HG03342 (cell line): ENCODE data around the gene EXOC5.
"Not testable (repeated sequence)": the region's sequence is repeated elsewhere in the genome, so short reads cannot be mapped to it uniquely, and the experiment has no call there.

ENCODE experiments used
- ATAC-seq: cut with Tn5 transposase; IDR thresholded peaks from one replicate; pipeline ENCODE4 v1.9.1; 2021; ENCODE audit warnings: mild to moderate bottlenecking, moderate library complexity; ENCODE audit not compliant: unreplicated experiment

EXOC5 gene

DNA sequence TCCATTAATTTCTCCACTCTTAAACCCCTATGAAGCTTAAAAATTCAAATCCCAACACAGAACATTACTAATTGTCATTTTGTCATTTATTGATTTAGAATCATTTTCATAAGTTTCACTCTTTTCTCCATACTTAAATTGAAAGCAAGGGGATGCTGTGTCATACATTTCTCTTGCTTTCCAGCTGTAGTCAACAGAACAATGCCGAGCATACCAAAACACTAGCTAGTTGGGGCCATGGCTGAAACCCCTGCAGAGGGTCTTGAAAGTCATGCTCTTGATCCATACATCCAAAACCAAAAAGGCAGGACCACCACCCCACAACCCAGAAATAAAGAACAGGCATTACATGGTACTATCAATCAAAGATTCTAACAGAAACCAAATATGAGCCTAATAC lies 9.0 kb downstream of the EXOC5 start:
- no peak for ATAC-seq

GRCh38 chr14:57258221-57258620 lies 10.5 kb downstream of the EXOC5 start:
- ATAC-seq, result not testable (repeated sequence)

DNA sequence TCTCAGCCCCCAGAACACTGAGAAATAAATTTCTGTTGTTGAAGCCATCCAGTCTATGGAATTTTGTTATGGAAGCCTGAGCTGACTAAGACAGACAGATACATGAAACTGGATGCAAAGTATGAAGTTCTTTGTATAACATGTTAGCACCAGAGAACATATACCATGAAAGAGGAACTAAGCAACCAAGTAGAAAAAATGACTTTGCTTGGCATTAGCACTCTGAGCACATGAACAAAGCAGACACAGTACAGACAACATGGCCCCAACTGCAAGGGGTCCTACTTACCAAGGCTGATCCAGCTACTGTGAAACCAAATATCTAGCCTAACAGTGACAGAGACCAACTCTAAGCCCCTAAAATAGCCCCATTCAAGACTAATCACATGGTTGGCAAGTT lies 13.8 kb downstream of the EXOC5 start:
- peak; percentile 74 for ATAC-seq

DNA sequence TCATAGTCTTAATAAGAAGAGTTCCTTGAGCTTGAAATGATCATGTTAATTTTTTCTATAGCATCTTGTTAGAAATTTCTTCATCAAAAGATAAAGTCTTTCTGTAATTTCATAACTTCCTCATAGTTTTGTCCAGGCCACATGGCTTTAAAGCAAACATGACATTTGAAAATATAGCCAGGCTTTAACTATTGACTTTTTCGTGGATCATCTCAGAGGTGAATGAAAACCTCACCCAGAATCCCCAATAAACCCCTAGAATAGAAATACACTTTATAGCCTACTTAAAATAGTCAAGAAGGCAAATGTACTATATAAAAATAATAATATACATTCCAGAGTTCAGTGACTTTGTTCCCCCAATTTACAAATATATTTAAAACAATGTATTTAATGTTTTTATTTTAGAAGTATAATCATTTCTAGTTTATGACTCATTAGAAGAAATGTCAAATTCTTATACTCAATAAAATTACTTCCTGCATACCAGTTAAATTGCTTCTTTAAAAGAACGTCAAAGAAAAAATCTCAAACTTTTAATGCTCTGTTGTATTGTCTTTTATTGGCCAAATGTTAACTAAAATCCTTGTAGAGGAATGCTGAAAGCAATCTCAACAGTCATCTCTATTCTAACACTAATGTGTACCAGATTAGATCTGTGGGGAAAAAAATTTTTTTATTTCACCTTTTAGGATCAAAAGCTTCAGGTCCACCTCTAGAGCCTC lies 21.6 kb downstream of the EXOC5 start:
- no peak for ATAC-seq

DNA sequence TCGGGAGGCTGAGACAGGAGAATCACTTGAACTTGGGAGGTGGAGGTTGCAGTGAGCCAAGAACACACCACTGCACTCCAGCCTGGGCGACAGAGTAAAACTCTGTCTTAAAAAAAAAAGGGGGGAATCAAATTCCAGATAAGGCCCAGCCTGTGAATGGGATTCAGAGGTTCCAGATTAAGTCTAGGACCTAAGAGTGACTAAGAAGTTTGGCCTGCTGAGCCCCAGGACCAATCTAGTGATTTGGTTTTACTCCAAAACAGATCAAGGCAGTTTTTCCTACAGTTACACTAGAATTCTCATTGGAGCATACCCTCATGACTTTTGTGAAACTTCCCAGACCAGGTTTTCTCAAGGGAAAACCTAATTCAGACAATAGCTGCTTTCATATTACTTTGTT lies 22.8 kb downstream of the EXOC5 start:
- ATAC-seq, result no peak

DNA sequence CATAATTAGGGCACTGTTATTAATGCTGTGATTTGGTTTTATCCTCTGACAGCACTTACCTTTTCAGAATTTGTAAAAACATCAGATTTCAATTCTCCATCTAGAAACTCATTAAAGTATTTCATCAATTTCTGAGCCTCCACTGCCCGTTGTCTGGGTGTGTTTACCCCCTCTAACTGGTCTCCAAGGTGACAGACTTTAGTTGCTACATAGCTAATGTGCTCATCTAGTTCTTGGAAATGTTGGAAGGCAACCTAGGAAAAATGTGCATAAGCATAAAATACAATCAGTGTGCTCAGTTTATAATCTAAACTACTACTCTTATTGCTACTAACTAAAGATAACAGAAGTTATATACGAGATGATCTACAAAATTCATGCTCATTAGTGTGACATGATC lies 24.6 kb downstream of the EXOC5 start:
- ATAC-seq, result no peak

DNA sequence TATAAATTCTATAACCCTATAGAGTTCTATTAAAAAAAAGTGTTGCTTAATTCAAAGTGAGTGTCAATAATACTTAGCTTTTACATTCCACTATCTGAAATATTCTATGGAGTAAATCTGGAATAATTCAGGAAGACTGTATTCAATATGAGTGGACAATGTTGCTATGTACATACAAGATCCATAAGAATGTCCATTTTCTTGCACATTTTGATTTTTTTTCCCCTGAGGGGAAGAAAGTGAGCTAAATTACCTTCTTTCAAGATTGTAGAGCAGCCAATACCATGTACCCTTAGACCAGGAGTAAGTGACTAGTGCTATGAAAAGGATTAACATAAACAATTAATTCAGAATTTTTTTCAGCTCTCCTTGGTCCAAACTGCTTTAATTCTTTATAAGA lies 25.4 kb downstream of the EXOC5 start:
- no peak for ATAC-seq

GRCh38 chr14:57240115-57240514 lies 28.6 kb downstream of the EXOC5 start:
- not testable (repeated sequence) for ATAC-seq

GRCh38 chr14:57232006-57232405 lies 36.7 kb downstream of the EXOC5 start:
- ATAC-seq, result no peak

DNA sequence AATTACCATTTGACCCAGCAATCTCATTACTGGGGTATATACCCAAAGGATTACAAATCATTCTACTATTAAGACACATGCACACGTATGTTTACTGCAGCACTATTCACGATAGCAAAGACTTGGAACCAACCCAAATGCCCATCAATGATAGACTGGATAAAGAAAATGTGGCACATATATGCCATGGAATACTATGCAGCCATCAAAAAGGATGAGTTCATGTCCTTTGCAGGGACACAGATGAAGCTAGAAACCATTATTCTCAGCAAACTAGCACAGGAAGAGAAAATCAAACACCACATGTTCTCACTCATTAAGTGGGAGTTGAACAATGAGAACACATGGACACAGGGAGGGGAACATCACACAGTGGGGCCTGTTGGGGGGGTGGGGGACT lies 40.4 kb downstream of the EXOC5 start:
- ATAC-seq, result not testable (repeated sequence)

- no peak for ATAC-seq
These were observed 41.6 kb downstream of the EXOC5 start for GRCh38 chr14:57227083-57227482.

GRCh38 chr14:57221931-57222330 lies 46.8 kb downstream of the EXOC5 start:
- no peak for ATAC-seq

DNA sequence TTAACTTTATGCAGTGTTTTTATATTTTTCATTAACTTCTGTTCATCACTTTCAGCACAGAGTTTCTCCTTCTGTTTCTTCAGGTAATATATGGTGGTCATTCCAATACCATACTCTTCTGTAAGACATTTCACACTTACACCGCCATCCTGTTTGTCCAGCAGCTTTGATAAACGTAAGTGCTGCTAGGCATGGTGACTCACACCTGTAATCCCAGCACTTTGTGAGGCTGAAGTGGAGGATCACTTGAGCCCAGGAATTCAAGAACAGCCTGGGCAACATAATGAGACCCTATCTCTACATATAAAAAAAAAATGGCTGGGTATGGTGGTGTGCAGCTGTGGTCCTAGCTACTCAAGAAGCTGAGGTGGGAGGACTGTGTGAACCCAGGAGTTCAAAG lies 55.8 kb downstream of the EXOC5 start:
- ATAC-seq, result no peak

DNA sequence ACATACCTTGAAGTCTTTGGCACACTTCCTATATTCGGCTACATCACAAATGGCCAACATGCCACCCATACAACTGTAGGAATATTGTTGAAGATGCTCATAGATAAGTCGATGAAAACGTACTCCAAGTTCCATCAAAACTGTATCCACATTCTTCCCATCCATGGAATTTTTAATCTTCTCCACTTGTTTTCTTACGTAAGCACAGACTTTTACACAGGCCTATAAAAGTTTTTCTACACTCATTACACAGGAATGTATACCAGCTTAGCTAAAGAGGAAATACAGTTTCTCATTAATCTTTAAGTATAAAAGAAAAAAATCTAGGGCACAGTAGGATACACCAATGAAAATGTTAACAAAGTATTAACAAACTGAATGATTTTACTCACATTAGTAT lies 59.1 kb downstream of the EXOC5 start:
- ATAC-seq, result no peak

DNA sequence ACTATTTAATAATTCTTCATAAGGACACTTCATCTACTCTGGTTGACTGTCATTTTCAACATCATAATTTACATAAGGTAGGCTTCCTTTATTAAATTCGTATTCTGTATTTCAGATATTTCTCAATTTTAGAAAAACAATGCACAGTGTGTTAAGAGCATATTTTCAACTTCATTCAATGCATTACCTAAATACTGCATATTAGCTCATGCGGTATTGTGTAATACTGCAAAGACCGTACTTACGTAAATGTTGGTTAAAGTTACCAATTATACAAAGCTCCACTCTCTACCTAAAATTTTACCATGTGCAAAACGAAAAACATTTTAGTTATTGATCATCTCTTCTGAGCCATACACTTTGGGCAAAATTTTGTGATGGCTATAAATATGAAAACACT lies 62.8 kb downstream of the EXOC5 start:
- no peak for ATAC-seq

DNA sequence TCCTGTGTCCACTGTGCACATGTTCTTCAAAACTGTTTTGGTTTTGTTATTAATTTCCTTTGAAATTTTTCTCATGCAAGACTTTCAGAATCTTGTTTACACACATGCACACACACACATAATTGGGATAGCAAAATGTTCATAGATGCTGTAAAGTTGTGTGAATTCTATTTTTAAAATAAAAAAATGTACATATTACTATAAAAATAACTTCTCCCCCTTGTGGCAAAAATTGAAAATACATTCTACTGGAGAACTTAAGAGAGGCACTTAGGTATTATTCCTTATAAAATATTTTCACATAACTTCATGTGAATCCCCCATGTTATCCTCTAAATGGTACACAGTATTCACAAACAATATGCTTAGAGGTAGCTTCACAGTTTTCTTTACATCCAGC lies 66.0 kb downstream of the EXOC5 start:
- ATAC-seq, result not testable (repeated sequence)

DNA sequence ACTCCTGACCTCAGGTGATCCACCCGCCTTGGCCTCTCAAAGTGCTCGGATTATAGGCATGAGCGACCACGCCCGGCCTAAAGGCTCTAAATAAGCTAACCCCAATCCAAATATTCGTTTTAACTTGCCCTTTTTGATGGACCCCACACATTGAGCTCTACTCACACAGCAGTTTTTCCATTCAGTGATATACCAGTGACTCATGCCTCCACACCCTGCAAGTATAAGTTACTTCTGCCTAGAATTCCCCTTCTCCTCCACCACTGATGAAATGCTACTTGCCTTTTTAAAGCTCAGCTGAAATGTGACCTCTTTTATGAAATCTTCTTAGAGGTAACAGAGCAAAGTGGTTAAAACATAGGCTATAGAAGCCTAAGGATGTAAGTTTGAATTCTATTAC lies 68.8 kb downstream of the EXOC5 start:
- no peak for ATAC-seq

GRCh38 chr14:57189070-57189469 lies 79.6 kb downstream of the EXOC5 start:
- no peak for ATAC-seq

GRCh38 chr14:57182760-57183503 lies 85.8 kb downstream of the EXOC5 start:
- ATAC-seq, result no peak

- ATAC-seq, result no peak
These were observed 89.4 kb downstream of the EXOC5 start for GRCh38 chr14:57179273-57179672.

- ATAC-seq, result no peak
These were observed 94.2 kb downstream of the EXOC5 start for GRCh38 chr14:57174466-57174865.

DNA sequence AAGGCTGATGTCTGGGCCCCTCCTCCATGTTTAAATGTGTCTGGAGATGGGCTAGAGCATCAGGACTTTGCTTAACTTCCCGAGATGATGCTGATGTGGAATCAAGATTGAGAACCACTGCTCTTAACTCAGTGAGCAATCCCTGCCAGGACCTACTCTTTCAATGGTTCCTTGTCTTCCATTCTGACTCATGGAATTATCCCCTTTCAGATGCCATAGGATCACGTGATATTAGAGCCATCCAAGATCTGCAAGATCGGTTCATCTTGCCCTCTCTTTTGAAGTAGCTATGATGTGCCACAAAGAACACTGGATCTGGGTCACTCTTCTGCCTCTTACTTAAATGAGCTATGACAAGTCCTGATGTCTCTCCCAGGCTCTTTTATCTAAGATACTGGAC lies 96.8 kb downstream of the EXOC5 start:
- ATAC-seq, result no peak

- no peak for ATAC-seq
These were observed 97.3 kb downstream of the EXOC5 start for GRCh38 chr14:57171363-57171762.
